ENCODE results near the gene AAK1.

Gene AAK1

DNA sequence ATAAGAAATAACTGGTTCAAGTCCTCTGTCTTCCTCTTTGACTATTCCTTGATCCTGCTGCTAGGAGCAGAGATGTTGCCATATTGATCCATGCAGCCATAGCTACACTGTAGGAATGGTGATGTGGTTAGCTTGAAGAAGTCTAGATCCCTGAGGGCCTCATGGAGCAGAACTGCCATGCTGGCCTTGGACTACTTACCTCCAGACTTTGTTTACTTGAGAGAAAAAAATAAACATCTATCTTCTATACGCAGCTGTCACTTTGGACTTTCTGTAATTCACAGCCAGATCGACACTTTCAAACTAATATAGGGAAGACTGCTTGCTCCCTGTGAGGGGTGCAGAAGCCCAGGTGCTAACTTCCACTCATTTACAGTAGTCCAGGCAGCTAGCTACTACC lies 121.8 kb downstream of the AAK1 start:
- no peak for DNase-seq

DNA sequence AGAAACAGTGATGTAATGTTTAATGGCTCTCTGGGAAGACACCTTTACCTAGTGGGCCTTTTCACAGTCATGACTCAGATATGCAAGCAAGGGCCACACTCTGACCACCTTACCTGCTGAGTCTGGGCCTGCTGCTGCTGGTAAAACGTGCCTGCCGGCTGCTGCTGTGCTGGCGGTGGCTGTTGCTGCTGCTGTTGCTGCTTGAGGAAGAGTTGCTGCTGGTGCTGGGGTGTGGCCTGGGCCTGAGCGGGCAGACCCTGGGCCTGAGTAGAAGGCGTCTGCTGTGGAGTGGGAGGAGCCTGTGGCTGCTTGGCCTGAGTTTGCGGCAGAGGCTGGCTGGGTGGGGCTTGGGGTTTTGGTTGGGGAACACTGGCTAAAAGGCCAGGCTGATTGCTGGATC lies 124.7 kb downstream of the AAK1 start:
- no peak for DNase-seq

DNA sequence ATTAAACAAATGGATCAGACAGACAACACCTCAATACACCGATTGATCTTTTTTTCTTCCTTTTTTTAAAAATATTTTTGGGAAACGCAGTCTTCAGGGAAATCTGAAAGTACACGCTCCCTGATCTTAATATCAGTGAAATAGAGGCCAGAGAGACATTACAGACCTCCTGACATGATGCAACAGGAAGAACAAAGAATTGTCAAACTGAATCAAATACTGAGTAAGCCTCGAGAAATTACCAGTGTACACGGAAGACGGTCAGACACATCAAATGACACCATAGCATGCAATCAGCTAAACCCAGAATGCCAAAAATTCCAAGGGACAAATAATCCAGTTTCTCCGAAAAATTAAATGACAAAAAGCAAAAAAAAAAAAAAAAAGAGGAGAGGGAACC lies 126.1 kb downstream of the AAK1 start:
- no peak for DNase-seq

DNA sequence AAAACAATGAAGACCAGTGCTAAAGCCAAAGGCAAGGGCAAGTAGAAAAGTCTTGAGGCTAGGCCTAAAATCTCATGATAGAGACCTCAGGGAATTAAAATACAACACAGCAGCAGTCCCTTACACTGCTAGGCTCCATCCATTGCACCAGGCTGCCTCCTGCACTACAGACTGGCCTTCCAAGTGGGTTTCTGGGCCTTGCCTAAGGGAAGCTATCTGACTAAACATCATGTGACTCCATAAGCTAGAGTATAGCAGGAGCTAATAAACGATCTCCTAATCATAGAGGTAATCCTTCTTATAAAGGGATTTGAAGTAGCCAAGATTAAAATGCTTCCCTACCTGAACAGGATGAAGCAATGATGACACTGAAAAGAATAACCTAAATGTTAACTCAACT lies 128.7 kb downstream of the AAK1 start:
- no peak for DNase-seq

DNA sequence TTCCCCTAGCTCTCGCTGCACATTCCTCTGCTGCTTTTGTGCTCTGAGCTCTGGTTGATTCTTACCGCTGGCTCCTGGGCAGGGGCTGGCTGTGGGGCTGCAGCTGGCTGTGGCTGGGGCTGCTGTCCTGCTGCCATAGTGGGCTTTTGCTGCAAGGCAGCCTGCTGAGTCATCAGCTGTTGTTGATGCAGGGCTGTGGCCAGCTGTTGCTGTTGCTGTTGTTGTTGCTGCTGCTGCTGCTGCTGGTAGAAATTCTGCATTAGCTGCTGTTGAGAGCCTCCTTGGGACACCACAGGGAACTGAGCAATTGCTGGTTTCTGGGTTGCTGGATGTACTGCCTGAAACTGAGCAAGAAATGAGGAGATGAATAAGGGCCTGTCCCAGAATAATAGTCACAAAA lies 129.1 kb downstream of the AAK1 start:
- peak; percentile 20 for DNase-seq

DNA sequence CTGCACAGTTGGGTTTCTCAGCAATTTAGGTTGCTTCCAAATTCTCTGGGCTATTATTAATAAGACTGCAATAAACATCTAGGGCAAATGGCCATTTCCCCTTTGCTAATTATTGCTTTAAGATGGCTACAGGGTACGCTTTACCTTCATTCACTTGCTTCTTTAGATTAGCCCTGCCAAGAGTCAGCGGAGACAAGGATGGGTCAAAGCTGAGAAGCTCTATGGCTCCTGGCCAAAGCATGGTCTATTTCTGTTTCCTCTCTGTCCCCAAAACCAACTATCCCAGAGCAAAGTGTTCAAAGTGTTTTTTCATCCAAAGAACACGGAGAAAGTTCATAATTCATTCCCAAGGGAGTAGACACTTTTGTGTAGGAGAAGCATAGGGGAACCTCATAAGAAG lies 131.1 kb downstream of the AAK1 start:
- DNase-seq: no peak

DNA sequence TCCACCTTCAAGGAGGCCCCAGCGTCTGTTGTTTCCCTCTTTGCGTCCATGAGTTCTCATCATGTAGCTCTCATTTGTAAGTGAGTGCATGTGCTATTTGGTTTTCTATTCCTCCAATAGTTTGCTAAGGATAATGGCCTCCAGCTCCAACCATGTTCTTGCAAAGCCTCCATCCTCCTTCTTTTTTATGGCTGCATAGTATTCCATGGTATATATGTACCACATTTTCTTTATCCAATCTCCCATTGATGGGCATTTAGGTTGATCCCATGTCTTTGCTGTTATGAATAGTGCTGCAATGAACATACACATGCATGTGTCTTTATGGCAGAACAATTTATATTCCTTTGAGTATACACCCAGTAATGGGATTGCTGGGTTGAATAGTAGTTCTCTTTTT lies 133.3 kb downstream of the AAK1 start:
- no peak for DNase-seq

DNA sequence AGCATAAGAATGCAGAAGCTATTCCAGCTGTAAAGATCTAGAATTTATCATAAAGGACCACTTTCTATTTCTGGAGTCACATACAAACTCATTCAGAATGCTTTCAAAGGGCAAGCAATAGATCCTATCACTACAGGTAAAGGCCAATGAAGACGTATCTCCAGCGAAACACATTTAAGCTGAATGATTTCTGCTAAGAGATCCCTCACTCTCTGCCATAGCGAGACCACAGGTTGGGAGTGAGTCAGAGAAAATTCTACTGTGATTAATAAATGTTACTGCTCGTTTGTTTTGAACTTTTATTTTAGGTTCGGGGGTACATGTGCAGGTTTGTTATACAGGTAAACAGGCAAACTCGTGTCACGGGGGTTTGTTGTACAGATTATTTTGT lies 133.8 kb downstream of the AAK1 start:
- DNase-seq: no peak

DNA sequence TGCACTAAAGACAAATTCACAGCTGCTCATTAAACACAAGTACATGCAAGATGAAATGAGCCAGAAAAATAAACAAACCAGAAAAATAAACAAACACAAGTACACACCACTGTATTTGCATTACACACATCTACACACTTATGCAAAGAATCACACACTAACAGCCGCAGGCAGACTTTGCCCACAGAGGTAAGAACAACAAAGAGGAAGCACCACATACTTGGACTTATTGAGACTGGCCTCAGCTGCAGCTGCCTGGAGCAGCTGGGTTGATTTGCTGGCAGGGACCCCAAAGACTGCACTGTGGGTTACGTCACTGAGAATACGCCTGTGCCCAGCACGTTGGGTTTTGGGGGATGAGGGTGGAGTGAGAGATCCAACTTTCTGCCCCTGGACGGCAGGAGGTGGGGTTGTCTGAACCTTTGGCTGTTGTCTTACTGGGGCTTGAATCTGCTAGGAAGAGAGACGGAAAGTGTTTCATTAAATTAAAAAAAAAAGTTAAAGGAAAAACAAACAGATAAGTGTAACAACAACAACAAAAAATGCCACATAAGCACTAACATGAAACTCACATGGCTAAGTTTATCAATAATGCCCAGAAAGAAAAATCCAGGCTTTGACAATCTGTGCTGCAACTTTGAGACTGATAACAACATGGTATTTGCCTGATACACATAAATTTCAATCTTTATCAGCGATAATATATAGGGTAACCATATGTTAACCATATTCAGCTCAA lies 134.4 kb downstream of the AAK1 start:
- DNase-seq: no peak

DNA sequence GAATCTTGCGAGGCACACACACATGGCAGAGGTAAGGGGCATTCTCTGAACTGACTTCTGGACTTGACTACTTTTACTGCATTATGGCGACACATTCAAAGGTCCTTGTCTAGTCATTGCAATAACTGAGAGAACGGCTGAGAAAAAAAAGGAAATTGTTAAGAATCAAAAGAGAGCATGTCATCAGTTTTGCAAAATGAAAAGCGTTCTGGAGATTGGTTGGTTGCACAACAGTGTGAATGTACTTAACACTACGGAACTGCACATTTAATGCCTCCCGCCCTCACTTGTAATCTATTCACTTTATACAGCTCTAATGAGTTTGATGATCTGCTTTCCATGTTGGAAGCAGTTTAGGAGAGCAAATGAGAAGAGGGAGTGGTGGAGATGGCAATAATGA lies 137.8 kb downstream of the AAK1 start:
- no peak for DNase-seq

DNA sequence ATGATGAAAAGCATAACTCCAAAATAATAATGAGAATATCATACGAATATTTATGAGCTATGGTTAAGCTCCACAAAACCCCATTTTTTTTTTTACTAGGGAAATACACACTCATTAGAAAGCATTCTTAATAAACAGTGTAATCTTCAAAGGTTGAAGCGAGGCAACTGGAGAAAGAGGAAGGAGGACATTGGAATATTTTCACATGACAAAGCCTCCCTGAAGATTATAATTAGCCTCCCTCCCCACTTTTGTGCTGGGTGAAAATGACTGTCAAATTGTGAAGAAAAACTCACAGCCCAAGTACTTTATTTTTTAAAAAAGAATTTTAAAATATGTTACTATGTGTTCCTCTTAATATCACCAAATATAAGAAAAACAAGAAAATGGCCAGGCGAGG lies 142.2 kb downstream of the AAK1 start:
- no peak for DNase-seq

DNA sequence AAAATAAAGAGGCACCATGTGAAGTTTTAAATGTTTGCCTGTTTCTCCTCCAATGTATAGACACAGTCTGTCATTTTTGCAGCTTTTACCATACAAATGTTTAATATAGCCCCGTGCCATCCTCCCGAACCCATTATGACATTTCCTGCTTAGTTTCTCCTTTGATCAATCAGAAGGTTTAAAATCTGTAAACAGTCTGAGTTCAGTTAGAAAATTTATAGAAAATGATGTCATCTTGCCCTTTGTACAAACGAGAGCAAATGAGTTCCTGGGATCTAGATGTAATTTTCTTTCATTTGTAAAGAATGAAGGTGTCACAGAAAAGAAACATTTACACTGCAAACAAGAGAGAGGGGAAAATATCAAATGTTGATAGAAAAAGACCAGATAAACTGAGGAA lies 143.6 kb downstream of the AAK1 start:
- DNase-seq: no peak

DNA sequence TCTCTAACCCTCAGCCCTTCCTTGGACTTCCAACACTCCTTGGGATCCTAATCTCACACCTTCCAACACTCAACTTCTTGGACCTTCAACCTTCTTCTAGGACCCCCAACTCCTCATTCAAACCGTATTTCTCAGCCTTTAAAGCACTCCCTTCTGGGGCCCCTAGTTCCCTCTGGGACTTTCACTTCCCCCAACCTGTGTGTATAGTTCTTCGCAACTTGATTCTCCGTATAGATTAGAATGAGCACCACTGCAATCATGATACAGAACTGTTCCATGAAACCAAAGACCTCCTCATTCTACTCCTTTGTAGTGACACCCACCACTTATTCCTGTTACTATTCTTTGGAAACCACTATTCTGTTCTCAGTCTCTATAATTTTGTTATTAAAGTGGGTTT lies 144.3 kb downstream of the AAK1 start:
- no peak for DNase-seq

DNA sequence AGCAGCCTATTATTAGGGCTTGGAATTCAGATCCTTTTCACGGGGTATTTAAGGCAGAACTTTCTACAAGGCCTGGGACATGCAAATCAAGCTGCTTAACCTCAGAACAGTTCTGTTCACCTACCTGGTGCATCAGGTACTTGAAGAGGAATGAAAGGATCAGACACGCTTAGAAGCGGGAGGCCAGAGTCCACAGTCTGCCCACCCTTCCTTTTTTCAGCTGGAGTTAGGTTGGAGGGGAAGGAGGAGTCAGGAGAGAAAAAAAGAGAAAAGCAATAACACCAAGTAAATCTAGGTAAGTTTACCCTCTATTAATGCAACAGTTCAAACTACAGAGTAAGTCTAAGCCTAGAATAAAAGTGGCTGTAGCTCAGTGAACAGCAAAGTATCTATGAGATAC lies 147.7 kb downstream of the AAK1 start:
- no peak for DNase-seq

DNA sequence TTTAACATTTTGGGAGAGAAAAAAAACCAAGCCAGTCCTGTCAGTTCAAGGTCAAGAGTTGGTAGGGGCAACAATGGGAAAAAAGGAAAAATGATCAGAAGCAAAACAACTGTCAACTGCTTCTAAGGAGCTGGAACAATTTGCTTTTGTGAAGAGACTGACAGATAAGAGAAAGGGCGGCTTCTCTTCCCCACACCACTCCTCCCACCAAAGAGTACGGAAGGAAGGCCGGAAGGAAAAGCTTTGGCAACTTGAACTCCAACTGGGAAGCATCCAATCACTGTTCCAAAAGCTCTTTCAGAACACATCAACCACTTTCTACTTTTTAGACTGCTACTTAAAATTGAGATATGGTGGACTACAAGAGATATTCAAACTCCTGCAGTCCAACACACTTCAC lies 148.5 kb downstream of the AAK1 start:
- DNase-seq: no peak

DNA sequence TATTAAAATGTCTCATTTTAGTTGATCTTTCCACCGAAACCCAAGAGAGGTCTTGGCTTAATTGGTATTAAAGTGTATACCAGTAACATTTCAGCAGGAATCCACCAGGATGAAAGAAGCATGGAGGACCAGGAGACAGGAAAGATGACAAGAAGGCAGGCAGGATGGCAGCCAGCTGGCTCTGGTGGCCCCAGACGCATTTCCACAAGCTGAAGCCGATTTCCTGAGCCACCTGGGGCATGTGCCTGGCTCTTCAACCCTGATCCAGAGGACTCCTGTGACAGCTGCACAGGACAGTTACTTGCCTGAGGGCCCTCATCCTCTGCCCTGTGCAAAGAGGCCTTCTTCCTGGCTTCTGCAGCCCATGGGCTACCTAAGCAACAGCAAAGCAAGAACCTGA lies 149.4 kb downstream of the AAK1 start:
- DNase-seq: no peak

DNA sequence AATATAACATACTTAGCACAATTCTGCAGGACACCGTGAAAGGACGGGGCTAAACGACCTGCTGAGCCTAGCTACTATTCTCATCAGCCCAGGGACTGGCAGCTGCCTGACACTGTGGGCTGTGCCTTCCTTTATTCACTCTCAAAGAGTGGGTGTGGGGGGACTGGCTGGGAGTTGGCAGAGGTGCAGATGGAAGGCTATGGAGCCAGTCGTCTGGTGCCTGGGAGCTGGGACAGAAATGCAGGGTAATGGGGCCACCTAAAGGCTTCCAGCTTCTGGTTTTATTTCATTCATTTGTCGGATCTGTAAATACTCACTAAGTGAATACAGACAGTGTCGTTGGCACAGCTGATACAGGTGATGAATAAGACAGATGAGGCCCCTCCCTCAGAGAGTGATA lies 150.3 kb downstream of the AAK1 start:
- DNase-seq: no peak

DNA sequence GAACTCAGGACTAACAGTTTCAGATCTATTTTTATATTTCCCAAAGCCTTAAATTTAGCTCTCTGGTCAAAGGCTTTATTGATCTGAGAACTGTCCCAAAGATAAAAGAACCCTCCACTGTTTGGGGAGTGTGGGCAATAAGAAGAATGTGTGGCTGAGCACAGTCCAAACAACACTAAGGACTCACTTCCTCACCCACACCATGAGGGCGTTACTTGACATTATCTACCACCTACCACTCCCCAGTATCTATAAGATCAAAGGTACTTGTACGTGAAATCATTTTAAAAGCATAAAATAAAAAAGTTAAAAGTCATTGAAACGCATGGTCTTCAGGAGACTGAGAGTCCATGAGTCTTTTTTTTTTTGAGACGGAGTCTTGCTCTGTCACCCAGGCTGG lies 151.7 kb downstream of the AAK1 start:
- DNase-seq: no peak

DNA sequence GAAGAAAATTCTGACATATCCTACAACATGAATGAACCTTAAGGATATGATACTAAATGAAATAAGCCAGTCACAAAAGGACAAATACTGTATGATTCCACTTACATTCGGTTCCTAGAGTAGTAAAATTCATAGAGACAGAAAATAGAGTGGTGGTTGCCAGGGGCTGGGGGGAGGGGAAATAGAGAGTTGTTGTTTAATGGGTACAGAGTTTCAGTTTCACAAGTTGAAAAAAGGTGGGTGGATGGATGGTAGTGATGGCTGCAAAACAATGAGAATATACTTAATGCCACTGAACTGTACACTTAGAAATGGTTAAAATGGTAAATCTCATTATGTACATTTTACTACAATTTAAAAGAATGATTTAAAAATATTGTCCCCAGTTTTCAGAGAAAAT lies 153.1 kb downstream of the AAK1 start:
- DNase-seq: no peak

DNA sequence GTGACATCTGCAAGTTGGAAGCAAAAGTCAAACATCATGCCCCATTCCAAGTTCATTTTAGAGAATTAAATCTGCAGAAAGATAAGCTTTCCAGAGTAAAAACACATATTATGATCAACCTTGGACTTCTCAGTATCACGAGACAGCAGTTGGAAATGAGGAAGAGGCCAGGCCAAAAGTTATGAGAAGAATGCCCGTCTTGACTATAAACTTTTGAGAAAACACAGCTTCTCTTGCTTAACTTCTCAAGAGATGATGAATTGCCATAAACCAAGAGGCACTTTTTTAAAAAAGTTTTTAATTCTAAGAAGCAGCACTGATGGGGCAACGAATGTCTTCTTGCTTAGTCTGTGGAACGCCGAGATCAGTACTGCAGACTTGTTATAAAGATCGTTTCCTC lies 153.7 kb downstream of the AAK1 start:
- no peak for DNase-seq

DNA sequence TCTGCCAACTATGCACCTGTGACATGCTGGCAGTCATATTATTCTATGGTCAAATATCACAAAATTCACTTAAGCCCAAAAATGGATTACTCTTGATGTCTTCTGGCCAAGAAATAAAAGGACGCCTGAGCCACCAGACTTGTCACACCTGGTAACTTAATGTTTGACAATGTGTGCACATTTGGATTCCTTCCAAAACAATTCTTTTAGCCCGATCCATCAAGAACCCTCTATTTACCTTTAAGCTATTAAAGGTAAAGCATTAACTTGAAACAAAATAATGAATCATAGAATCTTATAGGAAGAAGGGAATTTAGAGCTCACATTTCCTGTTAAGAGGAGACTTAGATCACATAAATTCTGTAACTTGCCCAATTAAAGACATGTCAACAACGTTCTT lies 159.8 kb downstream of the AAK1 start:
- DNase-seq: no peak

DNA sequence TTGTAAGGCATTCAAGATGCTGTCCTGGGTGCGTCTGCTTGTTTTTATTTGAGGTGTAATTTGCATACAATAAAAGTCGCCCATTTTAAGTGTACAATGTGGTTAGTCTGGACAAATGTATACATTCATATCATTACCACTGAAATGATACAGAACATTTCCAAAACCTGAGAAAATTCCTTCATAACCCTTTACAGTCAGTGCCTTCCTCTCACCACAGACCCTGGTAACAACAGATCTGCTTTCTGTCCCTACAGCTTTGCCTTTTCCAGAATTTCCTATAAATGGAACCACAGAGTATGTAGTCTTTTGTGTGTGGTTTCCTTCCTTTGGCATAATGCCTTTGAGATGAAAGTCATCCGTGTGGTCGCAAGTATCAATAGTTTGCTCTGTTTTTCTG lies 160.5 kb downstream of the AAK1 start:
- no peak for DNase-seq

DNA sequence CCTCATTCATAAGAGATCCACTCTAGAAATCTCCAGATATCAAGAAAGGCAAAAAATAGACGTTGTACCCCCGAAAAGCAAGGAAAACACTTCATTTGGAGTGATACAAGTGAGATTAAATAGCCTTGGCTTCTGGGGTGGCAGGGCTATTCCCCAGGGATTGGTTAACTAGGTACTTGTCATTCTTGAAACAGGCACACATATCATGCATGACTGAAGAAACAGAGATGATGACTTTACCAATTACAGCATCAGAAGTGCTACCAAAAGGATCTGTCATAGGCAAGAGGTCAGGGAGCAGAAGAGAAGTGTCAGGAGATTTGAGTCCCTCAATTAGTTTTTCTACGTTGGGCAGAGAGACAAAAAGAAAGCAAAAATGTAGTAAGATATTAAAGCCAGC lies 161.1 kb downstream of the AAK1 start:
- DNase-seq: no peak

DNA sequence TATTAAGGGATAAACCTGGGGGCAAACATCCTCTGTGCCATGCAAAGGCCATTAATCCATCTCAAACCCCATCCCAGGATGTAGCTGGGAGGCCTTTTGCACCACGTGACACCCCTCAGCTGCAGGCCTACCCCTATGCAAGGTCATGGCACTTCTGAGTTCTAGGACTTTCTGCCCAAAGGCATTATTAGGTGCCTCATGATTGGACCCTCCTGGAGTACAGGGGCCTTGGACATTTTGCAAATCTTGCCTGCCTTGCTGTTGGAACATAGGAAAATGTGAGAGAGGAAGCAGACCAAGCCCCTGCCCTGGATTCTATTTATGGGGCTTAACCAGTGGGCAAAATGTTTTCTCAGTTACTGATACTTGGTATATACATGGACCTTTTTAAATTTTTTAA lies 162.1 kb downstream of the AAK1 start:
- no peak for DNase-seq

DNA sequence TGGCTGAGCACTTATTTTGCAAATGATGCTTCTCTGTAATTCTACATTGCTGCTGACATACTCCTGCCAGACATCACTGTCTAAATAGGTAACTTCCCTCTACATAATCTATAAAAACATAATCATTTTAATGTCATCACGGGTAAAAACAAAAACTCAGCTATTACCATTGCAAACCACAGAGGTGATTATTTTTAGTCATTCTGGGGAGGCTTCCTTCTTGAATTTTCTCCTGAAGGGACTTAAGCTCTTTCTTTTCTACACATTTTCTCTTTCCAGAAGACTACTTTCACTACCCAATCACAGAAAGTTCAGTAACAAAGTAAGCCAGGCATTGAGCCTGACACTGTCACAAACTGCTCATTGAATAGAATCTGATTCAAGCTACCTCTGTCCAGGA lies 165.9 kb downstream of the AAK1 start:
- no peak for DNase-seq

DNA sequence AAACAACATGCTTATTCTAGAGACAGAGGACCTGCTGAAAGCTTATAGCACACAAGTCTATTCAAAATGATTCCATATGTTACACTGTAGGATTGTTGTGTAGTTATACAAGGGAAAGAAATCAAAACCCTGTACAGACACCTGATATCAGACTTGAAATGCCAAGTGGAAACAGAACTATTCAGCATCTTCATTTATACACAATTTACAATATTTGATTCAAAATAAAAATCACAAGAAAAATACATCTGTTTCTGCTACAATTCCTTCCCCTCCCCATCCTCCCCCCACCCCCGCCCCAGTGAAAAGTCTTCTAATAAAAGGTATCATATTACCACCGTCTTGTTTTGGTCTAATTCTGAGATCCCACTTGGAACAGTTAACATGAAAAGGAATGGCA lies 168.9 kb downstream of the AAK1 start:
- DNase-seq: no peak

Data from amniotic stem cell (primary cell).